Measurements from ENCODE around the gene SLC24A4. TPM values are rescaled to one million over a fixed set of nuclear protein-coding genes. Genes with fewer than 3 reads are reported as not detected.

SLC24A4 gene
- total RNA-seq, 1 donor from 2014 or later, result 1.7 TPM

DNA sequence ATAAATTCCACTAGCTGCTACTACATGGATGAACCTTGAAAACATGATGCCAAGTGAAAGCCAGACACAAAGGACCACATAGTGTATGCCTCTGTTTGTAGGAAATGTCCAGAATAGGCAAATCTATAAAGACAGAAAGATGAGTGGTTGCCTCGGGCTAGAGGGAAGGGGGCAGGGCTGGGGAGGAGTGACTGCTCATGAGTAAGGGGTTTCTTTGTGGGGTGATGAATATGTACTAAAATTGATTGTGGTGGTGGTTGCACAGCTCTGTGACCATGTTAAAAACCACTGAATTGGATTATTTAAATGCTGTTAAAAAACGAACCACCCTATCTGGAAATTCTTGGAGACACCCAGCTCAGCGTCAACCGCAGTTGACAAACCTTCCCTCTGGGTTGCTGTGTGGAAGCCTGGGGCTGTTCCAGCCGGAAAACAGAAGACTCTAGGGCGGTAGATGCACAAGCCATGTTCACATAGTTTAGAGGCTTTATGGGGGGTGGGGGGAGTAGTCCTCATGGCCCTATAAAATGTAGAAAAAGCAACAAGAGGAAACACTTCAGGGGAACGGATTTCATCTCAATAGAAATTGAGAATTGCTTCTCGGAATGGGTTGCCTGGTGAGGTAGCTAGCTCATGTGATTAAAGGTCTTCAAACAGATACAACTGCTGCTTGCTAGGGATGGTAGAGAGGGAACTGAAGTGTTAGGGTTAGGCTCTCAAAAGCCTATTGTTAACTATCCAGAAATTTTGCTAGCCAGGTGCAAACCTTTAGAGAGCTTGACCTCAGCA is 220.0 kb downstream of the SLC24A4 start:
- no peak for DNase-seq (ENCODE audit: low spot score)

DNA sequence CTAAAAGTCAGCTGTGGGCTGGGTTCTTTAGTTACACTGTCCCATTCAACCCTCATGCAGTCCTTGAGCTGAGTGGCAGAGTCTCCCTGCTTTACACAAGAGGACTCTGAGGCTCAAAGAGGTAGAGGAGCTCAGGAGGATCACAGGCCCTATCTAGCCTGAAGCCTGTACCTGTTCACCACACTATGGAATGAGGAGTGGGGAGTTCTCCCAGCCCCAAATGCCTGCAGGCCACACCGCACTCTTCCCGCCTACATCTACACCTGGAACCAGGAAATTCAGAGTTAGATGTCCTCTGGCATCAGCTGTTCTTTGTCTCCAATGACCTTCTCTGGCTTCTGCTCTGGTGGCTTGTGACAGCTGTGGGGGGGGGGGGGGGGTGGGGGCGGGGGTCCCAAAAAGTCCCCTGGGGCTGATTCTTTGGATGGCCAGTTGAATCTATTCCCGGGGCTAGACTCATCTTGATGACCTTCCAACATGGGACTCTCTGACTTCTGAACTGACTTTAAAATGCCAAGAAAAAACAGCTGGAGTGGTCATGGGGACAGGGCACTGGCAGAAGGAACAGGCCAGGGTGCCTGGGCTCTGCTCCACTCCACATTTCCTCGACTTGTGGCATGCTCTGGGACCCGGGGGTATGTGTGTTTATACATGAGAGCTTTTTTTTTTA is 221.2 kb downstream of the SLC24A4 start:
- DNase-seq (ENCODE audit: low spot score), result no peak

DNA sequence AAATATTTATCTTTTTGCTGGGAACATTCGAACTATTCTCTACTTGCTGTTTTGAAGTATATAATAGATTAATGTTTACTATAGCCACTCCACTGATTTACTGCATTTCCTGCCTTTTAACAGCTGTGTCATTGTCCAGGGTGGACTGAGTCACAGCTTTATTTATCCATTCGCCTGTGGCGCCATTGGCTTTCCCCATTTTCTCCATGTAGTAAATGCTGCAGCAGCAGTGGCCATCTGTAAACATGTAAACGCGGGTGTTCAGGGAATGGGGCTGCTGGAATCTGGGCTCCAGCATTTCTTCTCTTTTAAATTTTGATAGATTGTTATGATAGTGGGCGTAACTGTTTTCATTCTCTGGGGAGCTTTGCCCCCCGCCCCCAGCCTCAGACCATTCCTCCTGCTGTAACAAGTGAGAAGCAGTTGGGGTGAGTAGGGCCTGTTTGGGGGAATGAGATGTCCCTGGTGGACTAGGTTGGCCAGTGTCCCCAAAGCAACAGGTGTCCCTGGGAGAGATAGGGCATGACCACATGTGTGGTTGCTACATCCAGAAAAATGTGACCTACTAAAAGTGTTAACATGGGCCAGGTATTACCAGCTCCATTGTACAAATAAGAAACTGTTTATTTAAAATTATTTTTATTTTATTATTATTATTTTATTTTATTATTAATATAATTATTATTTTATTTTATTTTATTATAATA is 223.5 kb downstream of the SLC24A4 start:
- DNase-seq (ENCODE audit: low spot score), result no peak

DNA sequence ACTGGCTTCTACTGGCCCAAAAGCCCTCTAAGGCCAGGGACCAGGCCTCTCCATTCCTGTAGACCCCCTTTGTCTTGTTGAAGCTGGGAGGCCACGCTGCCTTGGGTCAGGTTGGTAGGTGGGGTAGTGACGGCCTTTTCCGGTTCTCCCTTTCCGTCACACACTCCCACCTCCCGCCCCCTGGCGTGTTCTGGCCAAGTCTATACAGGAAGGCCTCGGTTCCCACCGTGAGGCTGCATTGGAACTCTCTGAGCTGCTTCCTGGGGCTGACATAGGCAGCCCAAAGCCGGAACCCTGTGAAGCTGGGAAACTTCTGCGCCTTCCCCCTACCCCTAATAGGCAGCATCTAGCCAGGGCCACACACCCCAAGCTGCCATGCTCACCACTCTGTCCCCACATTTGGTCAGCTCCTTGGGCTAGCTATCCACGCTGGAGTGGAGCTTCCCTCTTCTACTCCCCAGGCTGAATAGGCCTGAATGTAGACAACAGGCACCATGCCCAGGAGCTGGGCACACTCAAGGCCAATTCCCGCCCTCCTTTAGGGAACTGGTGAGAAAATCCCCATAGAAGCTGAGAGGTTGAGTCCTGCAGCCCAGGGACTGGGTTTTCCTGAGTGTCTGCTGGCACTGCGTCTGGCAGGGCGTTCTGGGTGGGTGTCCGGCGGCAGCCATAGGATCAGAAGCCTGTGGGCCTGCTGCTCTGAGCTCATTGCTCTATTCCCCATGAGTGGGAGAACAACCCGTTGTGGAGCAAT is 226.3 kb downstream of the SLC24A4 start:
- no peak for DNase-seq (ENCODE audit: low spot score)

DNA sequence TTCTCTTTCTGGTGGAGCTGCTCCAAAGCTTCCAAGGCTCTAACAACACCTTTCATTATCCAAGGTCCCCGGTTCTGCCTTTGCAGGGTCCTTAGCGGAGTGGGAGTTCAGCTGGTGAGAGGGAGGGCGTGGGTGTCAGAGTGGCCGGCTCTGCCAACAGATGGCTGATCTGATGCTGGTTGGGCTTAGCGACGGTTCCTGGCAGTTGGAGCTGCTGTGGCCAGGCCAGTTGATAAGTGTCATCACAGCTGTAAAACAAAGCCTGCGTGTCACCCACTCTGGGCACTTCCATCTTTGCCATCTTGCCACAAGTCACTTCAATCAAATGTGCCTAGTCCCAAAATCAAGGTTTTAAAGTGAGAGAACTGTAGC is 226.9 kb downstream of the SLC24A4 start:
- peak; percentile 35 for DNase-seq (ENCODE audit: low spot score)

Other genes starting within 250 kb of the SLC24A4 start
- gene ATXN3, start 216.6 kb upstream of the SLC24A4 start, total RNA-seq (ENCODE audit: insufficient read depth, low replicate concordance), result 61.9 TPM
- 145 TPM for gene NDUFB1, start 201.5 kb upstream of the SLC24A4 start, total RNA-seq (ENCODE audit: insufficient read depth, low replicate concordance)
- 68.4 TPM for gene CPSF2, start 201.2 kb upstream of the SLC24A4 start, total RNA-seq (ENCODE audit: insufficient read depth, low replicate concordance)
- gene RIN3, start 190.6 kb downstream of the SLC24A4 start, total RNA-seq (ENCODE audit: insufficient read depth, low replicate concordance), result 15.2 TPM

Data from umbilical cord (tissue), 2 donors.